Embryonic facial prominence (tissue), 1 donor: ENCODE data around the gene OSBPL2.

Experiments used
- DNase-seq: peaks from one replicate; pipeline ENCODE4 v3.0.0-alpha.2; 2016; ENCODE audit errors: extremely low spot score

Gene OSBPL2

DNA sequence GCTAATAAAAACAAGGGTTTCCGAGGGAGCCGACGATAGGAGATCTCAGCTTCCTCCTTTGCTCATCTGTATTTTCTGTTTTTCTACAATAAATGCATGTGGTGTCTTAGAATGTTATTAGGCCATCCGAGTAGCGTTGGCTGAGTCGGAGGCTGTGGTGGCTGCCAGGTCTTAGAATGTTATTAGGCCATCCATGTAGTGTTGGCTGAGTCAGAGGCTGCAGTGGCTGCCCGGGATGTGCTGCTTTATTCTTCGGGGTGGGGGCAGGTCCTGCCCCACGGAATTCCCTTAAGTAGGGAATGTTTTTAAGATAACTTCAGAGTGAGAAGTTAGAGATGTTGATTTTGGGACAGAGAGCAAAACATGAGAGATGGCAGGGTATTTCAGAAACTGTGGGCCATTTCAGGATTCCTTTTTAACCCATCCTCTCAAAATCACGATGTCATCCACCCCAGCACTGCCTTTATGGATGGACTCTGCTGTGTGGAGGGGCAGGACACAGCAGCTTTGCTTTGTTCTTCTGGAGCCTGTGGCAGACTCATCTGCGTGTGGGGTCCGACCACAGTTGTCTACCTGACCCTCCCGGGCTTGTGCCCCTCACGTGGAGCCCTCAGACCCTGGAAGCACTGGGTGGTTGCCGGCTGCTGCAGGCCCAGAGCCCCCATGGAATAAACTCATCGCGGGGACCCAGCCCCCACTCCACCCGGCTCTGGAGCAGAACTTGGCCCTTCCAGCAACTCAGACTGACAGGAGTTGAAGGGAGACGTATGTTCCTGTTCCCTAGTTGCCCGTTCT, 20.4 kb downstream of the OSBPL2 start:
- DNase-seq, result no peak

DNA sequence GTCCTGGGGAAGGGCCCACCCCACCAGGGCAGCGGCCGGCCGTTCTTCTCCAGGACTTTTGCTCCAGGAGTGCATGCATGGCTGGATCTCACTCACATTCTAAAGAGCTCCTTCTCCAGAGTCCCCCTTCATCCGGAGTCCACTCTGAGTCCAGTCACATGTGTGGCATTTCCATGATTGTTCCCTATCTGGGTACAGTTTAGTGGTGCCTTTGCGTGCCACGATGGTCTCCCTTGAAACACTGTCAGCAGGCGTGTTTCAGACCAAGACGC, 20.9 kb downstream of the OSBPL2 start:
- DNase-seq, result no peak

DNA sequence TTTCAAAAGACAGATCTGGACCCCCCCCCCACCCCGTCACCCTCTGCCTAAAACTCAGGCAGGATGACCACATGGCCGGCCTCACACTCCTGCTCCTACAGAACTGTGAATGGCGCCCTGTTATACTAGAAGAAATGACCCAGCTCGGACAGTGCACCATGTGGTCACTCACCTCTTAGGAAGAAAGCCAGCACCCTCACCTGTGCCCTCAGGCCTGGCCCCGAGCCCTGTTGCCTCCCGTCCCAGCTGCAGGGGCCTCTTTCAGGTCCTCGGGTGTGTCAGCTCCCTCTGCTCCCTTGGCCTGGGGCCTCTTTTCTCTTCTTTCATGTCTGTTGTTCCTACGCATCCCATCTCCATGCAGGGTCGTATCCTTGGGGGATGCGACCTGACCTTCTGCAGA, 23.7 kb downstream of the OSBPL2 start:
- DNase-seq, result no peak

DNA sequence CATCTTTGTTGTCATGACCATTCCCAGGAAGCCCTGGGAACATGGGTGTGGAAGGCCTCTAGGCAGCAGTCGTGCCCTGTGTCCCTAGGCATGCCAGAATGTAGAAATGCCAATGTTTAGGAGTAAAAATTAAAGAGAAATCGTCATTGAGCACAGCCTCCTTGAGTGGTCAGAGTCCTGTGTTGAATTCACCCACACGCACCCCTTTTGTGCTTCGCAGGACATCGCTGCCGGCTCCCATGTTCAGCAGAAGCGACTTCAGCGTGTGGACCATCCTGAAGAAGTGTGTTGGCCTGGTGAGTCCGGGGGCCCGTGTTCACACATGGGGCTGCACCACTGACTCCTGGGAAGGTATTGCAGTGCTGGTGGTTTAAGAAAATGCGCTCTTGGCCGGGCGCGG, 25.1 kb downstream of the OSBPL2 start:
- no peak for DNase-seq

DNA sequence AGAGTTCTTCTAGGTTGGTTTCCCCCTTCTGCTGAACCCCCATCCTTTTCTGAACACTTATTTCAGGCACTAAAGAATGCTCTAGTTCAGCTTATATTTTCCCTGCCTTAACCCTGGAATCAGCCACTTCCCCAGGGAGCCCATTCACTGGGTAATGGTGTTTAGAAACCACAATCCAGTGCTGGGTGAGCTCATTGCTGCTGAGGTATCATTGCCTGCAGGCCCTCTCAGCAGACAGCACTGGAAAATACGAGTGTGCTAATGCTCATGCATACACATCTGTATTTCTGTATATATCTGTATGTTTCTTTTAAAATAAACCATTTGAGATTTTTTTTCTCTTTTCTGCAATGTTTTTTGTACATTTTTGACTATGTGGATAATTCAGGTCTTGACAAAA, 27.0 kb downstream of the OSBPL2 start:
- no peak for DNase-seq

DNA sequence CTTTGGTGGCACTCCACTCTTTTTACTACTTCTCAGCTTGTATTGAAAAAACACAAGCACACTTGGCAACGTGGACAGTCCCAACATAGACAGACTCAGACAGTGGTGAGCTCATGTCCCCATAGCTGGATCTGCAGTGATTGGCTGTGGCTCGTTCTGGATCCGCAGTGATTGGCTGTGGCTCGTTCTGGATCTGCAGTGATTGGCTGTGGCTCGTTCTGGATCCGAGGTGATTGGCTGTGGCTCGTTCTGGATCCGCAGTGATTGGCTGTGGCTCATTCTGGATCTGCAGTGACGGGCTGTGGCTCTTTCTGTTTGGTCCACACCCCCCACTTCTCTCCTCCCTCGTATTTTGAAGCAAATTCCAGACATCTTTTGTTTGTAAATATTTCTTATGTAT, 28.0 kb downstream of the OSBPL2 start:
- no peak for DNase-seq

DNA sequence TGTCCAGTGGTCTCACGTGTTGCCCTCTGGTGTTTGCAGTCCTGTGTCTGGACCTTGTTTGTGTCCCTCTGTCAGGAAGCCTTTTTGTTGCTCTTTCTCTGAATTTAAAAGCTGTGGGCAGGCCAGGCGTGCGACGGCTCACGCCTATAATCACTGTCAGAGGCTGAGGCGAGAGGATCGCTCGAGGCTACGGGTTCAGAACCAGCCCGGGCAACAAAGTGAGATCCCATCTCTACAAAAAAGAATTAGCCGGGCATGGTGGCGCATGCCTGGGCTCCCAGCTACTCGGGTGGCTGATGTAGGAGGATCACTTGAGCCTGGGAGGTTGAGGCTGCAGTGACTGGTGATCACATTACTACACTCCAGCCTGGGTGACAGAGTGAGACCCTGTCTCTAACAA, 28.5 kb downstream of the OSBPL2 start:
- no peak for DNase-seq

DNA sequence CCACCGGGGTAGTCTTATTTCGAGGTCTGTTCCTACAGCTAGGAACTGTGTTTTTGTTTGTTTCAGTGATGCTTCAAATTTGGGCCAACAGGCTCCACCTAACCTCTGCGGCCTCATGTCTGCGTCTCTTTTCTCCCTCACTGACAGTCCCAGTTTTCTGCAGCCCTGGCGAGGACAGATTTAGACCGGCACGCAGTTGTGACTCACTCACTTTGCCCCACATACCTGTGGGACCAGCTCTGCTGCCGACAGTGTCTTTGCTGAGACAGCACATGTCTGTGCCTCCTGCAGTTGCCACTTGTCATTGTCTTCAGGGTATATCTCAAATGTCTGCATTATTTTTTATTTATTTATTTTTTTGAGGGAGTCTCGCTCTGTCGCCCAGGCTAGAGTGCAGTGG, 29.2 kb downstream of the OSBPL2 start:
- no peak for DNase-seq

DNA sequence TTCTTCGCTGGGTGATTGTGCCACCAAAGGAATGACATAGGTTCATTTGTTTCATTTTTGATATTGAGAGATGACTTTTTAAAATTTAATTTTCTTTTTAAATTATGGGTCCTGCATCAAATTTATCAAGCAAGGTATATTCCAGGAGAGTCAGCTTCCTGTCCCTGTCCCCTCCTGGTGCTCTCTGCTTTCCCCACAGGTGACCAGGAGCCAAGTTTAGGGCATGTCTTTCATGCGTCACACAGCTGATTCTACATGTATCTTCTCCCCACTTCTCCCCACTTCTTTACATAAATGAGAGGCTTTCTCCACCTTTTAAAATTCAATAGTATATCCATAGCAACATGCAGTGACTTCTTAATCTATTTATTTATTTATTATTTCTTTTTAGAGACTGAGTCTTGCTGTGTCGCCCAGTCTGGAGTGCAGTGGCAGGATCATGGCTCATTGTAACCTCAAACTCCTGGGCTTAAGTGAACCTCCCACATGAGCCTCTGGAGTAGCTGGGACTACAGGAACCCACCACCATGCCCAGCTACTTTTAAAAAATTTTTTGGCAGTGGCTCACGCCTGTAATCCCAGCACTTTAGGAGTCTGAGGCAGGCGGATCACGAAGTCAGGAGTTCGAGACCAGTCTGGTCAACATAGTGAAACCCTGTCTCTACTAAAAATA, 30.0 kb downstream of the OSBPL2 start:
- DNase-seq, result no peak

DNA sequence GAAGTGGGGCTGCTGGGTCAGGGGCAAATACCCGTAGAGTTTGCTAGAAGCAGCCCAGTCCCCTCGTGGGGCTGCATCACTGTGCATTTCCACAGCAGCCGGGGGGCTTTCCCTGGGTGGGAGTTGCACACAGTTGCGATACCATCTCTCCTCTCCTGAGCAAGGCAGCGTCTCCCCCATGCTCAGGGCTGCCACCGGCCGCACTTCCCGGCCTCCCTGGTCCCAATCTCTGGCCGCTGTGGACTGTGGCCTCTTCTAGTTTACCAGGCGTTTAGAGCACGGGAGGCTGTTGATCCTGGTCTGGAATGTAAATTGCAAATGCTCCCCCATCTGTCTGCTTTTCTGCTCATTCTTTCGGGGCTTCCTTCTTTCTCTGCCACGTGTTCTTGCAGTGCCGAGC, 31.1 kb downstream of the OSBPL2 start:
- no peak for DNase-seq

DNA sequence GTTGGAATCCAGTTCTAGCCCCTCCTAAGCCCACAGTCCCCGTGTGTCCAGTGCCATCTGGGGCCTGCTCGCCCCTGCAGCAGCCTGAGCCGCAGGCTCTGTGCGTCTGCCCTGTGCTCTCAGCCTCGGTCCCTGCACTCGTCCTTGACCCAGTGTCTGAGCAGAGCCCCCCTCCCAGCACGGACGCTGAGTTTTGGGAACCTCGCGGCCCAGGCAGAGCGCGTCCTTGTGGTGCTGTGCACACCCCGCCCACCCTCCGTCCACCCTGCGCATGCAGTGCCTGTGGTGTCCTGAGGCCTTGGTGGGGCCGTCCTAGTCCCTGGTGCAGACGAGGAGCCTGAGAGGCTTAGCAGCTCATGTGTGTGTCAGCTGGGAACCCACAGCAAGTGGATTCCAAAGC, 31.6 kb downstream of the OSBPL2 start:
- DNase-seq, result no peak

DNA sequence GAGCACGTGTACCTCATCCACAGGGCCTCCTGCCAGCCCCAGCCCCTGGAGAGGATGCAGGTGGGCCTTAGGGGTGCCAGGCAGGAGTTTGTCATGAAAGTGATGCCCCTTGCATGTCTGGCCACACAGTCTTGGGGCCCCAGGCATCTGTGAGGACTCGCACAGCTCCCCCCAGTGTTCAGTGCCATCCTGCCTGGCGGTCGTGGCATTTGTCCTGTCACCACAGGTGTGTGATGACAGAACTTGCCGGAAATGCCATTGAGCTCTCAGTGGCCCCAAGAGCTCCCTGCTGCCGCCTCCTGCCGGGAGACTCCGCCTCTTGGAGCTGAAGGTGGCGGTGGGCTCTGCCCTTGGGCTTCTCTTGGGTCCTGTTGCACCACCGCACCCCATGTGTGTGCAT, 33.9 kb downstream of the OSBPL2 start:
- DNase-seq, result no peak

DNA sequence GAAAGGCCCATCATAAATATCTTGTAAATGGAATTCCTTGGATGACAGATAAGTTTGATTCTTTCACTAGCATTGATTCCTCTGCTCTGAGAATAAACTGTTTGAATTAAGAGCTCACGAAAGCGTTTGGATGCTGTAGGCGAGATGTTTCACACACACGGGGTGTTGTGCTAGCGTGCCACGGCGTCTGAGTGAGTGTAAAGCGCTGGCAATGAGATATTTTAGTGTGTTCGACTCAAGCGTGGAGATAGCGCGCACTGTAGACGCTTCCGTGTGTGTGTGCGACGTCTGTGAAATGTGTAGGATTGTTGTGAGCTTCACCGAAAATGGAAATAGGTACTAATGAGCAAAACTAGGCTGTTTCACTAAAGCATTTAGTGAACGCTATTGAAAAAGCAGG, 35.1 kb downstream of the OSBPL2 start:
- no peak for DNase-seq

DNA sequence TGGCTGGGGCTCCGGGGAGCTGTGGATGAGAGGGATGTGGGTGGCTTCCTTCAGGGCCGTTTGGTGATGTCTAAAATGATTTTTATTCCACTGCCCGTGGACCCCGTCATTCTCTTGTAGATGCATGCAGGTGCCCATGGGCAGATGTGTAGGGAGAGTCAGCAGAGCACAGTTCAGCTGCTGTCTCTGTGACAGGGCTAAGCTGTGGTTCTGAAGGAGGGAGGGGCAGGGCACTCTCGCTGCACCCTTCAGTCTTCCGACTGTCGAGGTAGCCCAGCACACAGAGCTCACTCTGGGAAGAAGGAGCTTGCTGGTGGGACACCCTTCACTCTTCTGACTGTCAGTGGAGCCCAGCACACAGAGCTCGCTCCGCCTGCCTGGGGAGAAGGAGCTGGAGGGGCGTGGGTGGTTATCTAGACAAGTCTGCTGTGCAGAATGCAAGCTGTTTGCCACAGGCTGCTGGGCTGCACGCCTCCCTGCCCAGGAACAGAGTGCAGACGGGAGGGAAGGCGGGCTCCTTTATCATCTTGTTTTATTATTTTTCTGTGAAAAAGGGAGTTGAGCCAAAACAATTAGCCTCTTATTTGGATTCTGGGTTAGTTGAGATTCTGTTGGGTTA, 36.1 kb downstream of the OSBPL2 start:
- DNase-seq, result no peak

DNA sequence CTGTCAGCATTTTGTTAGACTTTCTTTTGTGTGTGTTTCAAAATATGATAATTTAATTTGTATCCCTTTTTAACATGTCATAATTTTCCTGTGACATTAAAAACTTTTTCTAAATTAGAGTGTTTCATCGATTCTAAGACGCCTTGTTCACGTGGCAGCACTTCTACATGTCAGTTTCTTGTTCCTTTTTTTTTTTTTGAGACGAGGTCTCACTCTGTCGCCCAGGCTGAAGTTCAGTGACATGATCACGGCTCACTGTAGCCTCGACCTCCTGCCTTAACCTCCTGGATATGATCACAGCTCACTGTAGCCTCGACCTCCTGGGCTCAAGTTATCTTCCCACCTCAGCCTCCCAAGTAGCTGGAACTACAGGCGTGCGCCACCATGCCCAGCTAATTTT, 36.9 kb downstream of the OSBPL2 start:
- DNase-seq, result no peak

DNA sequence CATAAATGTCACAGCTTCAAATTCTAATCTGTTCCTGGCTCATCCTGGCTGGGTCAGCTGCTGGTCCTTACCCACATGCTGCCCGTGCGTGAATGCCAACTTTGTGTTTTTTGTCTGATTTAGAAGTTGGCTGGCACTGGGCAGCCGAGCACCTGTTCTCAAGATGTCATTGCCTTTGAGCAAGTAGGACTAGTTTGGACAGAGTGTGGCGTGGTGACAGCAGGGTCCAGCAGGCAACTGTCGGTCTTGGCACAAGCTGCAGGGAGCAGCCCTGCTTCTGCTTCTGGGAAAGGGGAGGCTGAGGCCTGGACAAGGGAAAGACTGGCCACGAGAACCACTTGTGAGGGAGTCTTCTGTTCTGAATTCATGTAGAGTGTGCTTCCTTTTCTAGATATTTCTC, 38.1 kb downstream of the OSBPL2 start:
- DNase-seq, result no peak

DNA sequence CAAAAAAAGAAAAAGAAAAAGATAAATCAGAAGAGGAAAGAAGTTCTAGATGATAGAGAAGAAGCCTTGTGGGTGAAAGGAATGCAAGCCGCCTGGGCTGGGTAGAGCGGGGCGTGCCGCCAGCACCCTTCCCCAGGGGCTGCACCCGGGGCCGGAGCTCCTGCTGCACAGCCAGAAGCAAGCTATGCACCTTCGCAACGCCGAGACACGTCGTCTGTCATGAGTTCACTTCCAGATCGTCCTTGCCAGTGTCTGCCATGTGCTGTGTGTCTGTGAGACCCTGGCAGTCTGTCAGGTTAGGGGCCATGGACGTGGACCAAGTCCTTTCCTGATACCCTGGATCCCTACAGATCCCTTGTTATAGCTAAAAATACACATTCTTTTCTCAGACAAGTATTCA, 38.9 kb downstream of the OSBPL2 start:
- DNase-seq, result no peak

DNA sequence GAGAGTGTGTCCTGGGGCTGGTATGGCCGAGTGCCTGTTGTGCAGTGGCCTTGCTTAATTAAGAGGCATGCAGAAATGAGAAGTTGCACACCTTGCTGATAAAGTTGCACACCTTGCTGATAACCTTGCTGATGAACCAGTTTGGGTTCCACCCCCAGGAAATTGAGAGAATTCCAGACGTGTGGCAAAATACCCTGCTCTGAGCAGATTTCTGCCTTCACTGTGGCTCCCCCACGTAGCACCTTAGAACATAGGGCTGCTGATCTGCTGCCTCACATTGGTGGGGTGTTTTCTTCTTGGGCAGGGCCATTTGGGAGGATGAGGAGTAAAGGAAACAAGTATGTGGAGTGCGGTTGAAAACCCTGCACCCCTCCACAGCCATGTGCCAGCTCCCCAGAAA, 42.0 kb downstream of the OSBPL2 start:
- DNase-seq, result no peak

DNA sequence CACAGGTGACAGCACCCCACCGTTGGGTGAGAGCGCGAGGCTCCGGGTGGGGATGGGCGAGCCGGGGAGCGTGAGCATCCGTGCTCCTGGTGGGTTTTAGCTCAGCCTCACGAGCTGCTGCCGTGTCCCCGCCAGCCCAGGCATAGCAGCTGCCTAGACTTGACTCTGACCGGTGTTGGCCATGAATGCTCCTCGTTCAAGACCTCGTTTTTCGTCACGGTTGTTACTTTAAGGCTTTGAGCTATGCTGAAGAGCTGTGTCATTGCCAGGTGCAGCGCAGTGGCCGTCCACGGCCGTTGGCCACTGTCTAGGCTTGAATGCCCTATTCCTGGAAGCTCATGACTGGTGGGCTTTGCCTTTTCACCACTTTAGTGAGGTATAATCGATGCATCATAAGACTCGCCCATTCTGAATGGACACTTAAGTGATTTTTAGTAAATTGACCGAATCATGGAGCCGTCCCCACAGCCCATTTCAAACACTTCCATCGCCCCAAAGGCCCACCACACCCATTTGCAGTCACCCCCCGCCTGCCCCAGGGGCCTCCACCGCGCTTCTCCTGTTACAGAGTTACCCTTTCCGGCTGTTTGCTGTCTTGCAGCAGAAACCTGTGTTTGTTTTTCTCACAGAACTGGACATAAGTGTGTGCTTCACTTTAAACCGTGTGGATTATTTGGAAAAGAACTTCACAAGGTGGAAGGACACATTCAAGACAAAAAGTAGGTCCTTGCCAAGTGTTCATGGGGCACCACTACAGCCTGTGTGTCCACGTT, 43.0 kb downstream of the OSBPL2 start:
- no peak for DNase-seq

DNA sequence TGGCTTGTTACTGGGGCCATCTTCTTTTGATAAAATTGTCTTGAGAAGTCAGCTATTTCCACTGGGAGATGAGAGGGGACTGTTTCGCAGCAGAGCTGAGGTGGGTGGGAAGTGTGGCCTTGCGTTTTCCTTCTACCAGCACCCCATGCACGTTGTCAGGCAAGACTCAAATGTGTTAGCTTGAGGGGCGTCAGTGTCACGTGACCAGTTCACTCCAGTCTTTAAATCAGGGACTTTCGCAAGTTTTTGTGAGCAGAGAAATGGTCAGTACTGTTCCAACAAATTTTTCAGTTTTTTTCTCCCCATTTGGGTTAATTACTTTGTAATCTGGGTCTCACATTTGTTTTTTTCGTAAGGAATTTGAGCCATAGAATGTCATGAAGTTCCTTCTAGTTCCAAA, 43.8 kb downstream of the OSBPL2 start:
- DNase-seq, result no peak

DNA sequence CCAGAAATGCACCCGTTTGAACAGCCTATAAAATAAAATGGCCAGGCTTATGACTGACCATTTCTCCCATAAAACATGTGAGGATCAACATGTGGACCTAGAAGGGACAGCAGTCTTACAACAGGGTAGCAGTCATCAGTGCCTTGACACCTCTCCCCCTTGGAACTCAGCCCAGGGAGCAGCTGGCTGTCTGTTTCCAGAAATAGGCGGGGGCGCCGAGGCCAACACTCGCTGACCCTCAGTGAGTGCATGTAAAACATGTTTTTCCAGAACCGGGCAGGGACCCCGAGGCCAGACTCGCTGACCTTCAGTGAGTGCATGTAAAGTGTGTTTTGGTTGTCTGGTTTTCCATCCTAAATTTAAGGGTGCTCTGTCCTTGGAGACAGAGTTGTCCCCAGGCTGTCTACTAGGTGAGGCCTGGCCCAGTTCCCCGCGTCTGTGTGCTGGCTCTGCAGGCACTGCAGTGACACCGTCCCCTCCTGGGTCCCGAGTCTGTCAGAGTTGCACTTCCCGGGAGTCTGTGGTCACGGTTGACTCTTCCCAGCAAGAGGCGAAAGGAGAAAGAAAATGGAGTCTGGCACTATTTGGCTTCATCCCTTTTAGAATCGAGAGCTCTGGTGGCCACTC, 44.7 kb downstream of the OSBPL2 start:
- DNase-seq, result no peak

DNA sequence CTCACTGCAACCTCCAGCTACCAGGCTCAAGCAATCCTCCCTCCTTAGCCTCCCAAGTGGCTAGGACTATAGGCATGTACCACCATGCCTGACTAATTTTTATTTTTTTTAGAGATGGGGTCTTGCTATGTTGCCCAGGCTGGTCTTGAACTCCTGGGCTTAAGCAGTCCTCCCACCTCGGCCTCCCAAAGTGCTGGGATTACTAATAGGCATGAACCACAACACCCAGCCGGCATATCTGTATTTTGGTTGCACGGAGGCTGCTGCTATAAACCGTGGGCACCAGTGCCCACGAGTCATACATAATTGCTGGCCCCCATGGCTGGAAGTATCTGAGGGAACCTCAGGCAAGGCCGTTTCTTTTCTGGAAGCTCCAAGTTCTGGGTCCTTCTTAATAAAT, 46.1 kb downstream of the OSBPL2 start:
- no peak for DNase-seq
